GM21723 (cell line): Measurements from ENCODE around the gene CD28.
"Not testable (repeated sequence)": the region's sequence is repeated elsewhere in the genome, so short reads cannot be mapped to it uniquely, and the experiment has no call there.

Experiments
- ATAC-seq: cut with Tn5 transposase; IDR thresholded peaks from one replicate; pipeline ENCODE4 v1.9.1; 2021; ENCODE audit warnings: mild to moderate bottlenecking, moderate library complexity; ENCODE audit not compliant: unreplicated experiment

The CD28 gene

DNA sequence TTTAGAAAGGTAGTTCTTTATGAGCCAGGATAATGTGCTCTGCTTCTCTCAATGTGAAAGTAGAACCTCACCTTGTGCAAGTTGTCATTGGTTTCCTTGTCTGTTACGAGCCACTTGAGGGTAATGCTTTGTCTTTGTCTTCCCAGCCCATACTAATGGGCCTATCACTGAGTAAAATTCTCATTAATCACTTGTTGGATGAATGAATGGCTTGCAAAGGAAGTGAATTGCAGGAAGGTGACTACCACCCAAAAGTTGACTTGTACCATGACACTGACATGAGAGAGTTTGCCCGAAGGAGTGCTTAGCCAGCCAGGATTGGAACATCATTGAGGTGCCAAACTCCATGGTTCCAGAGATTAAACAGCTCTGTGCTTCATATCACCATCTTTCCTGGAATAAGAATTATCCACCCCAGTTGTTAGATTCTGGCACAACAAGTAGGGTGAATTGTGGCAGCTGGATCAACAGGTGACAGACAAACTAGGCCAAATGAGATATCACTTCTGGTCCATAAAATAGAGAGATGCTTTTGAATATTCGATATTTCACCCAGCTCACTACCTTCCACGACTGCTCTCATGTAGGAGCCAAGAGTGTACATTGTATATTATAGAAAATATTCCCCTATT is 20.5 kb upstream of the CD28 start:
- no peak for ATAC-seq

DNA sequence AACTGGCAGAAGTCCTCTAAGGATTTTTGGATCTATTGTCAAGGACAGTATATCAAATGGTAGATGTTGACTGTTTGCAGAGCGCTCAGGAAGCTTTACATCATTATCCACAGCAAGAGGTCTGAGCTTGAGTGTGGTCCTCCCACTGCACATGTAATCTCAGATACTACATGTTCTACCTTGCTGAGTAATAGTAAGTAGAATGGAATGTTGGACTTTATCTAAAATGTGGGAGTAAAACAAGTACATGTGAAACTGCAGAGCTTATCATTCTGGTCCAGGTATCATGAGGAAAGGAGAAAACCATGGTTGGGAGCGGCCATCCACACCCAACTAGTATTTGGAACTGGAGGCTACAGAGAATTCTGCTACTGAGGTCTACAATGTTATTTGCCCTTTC is 19.3 kb upstream of the CD28 start:
- ATAC-seq = no peak

DNA sequence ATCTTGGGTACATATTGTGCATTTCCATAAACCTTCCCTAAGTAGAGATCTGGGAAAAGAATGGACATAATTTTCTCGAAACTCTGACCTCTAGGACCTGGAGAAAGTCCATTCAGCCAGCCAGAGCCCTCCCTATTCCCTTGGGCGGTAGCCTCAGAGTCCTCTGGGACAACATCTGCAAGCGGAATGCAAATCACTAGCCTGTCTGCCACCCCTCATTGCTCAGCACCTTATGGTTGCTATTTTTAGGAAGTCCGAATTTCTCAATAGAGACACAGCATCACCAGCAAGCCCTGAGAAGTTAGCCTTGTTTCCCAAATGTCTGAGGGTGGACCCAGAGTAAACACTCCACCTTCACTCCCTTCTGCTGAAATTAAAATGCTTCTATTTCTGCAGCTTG is 17.6 kb upstream of the CD28 start:
- peak; percentile 68 for ATAC-seq

DNA sequence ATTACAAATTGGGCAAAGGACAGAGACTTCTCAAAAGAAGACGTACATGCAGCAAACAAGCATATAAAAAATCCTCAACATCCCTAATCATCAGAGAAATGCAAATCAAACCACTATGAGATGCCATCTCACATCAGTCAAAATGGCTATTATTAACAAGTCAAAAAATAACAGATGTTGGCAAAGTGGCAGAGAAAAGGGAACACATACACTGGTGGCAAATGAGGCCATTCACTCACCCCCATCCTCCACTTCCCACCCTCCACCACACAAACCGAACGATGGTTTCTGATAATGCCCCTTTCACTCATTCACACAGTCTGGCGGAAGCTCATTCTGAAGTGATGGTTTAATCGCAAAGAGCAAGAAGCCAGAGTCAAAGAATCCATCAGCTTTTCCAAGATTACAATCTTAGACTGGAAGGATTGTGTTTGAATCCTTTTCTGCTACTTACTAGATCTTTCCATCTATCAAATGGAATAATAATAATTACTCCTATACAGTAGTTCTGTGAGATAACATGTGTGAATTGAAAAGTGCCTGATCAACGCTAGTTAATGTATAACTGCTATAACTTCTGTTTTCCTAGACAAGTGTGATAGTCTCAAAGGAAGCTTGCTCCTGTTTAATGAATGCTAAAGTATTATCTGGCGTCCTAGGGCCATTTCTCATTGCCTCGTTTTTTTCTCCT is 16.9 kb upstream of the CD28 start:
- no peak for ATAC-seq

DNA sequence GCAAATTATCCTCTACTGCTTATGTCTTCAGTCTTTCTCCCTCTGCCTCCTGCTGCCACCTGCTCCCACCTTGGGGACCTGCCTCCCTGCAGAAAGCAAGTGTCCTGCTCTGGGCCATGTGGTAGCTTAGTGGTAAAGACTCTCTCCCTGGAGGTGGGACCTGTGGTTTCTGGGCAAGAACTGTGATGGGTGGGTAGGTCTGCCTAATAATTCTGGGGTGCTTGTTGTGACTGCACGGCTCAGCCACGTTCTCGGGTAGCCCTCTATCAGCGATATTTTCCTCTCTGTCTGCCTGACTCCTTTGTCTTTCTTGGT is 16.4 kb upstream of the CD28 start:
- ATAC-seq = no peak

DNA sequence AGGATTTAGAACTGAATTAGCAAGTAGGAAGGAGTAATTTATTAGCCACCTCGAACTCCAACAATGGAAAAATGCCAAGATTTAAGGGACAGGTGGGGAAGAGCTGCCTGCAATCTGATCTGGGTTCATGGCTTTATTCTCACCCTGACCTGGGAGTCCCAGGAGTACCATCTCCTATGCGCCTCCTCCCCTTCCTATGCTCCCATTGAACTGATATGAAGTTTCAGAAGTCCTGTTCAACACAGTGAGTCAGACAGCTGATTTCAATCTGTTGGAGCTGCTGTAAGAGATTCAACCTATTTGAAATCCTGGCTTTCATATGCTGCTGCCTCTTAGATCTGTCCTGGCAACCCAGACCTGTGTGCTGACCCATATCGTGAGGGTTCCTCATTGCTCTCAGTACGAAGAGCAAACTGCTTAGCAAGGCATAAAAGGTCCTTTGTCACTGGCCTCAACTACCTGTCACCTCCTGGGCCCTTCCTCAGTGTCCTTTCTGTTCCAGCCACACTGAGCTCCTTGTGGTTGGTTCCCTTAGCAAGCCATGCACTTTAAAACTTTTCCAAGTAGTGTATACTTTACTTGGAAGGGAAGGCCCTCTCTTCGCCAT is 15.9 kb upstream of the CD28 start:
- ATAC-seq = no peak

DNA sequence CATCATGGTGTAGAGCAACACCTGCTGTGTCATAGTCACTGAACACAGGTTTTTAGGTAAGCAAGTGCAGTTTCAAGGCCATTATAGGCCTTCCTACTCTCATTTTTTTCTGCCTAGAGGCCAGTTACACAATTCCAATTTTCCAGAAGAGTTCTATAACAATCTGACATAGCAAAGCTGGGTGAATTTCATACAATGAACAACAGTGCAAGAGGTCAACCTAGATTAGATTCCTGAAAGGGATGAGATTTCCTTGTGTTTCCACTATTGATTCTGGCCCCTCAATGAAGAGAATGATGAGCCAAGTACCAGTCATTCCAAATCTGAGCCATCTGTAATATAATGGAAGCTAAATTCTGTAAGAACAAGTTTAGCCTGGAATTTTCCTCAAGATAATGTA is 15.3 kb upstream of the CD28 start:
- ATAC-seq = no peak

DNA sequence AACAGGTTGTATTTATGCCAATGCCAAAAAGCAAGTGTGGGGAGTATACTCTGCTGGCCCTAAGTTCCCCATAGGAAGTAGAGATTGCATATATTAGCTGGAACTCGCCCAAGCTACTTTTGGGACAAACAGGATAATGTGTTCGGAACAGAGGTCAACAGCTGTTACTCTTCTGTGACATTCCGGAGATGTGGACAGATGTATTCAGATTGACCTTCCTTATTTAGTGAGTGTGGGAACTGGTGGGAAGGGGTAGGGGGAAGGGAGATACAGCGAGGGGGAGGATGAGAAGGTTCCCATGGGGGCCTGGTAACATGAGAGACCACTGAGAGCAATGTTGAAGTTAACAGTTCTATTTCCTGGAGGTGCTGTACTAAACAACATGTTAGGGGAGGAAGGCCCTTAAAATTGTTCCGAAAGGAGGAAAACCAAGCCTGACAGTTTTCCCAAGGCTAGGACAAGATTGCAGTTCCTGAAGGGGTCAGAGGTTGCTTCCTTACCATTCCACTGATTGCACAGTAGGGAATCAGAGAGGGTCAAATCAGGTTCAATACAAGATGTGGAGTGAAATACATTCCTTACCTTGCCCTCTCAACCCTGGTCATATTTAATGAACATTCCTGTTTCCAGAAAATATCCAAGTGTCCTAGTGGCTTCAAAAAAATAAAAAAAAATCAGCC is 14.3 kb upstream of the CD28 start:
- ATAC-seq = no peak

DNA sequence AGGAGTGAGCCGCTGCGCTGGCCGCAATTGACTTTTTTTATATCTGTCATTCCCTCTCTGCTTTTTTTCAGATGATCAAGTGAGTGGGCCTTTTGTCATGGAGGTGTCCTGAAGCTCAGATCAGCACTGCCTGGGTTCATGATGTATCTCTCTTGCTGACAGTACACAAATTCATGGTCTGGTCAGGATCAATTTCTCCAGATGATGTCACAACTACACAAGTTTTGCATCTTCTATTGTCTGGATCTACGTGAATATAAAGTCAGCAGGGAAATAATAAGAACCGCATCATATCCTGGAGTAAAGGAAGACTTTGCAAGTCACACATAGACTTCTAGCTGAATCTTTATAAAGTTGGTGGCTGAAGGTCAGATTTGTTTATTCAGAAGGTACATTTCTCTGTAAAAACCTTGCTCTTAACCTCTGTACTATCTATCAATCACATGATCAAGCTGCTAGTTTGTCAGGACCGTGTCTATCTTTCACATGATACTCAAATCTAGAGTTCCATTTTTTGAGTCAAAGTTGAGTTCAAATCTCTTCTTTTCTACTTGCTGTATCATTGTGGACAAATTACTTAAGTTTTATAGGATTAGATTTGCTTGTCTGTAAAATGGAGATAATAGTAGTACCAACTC is 13.1 kb upstream of the CD28 start:
- ATAC-seq = no peak

DNA sequence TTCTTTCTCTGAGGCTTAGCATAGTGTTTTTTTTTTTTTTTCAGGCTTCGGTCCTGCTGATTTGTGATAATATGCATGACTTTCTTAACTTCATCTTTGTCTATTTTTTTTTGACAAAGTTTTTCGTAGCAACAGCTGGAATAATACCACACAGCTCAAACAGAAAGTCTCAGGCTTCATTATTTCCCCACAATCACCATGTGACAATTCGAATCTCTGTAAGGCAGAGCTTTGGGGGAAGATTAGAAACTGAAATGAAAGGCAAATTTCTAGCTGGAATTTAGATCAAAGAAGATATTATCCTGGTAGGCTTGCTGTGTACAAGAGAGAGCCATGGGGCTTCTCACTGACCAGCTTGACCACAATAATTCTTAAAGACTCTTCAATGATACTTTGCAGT is 12.2 kb upstream of the CD28 start:
- no peak for ATAC-seq

DNA sequence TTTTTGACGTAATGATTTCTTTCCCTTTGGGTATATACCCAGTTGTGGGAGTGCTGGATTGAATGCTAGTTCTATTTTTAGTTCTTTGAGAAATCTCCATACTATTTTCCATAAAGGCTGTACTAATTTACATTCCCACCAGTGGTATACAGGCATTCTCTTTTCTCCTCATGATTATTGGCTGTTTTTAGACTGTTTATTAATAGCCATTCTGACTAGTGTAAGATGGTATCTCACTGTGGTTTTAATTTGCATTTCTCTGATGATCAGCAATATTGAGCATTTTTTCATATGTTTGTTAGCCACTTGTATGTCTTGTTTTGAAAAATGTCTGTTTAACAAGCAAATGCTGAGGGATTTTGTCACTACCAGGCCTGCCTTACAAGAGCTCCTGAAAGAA is 9.2 kb upstream of the CD28 start:
- no peak for ATAC-seq

DNA sequence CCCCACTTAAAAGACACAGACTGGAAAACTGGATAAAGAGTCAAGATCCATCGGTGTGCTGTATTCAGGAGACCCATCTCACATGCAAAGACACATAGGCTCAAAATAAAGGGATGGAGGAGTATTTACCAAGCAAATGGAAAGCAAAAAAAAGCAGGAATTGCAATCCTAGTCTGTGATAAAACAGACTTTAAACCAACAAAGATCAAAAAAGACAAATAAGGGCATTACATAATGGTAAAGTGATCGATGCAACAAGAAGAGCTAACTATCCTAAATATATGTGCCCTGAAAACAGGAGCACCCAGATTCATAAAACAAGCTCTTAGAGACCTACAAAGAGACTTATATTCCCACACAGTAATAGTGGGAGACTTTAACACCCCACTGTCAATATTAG is 8.7 kb upstream of the CD28 start:
- not testable (repeated sequence) for ATAC-seq

DNA sequence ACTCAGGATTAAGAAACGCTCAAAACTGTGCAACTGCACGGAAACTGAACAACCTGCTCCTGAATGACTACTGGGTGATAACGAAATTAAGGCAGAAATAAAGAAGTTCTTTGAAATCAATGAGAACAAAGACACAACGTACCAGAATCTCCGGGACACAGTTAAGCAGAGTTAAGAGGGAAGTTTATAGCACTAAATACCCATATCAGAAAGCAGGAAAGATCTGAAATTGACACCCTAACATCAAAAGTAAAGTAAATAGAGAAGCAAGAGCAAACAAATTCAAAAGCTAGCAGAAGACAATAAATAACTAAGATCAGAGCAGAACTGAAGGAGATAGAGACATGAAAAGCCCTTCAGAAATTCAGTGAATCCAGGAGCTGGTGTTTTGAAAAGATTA is 8.0 kb upstream of the CD28 start:
- ATAC-seq = not testable (repeated sequence)

DNA sequence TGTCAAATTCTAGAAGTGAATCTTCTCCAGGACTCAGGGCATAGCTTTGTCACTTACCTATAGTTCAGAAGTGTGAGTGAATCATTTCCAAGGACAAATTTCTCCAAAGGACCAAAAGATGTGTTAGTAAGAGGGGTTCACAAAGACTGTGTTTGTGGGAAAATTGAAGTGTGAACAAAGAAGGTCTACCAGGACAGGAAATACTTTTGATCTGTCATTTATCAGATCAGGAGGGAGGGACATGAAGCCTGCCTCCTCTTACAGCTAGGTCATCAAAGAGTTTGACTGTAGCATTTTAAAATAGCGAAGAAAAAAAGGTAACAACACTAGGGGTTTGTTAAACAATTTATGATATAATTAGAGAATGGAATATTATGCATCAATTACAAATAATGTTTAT is 2.0 kb upstream of the CD28 start:
- no peak for ATAC-seq

DNA sequence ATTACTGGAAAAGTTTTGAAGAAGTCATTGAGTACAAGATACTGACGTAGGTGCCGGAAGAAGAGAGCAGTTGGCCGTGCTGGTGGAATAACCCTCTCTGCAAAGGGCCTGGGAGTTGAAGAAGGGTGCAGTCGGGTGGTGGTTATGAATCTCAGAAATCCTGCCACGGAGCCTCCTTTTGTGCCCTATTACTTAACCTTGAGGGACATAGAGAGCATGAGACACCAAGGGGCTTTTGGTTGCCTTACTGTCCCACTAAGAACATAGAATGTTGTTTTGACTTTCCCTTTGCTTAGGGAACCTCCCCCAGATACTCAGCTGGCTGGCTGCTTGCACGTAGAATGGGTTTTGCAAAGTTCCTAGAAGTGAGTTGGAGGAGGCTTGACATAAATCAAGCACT is 1.3 kb upstream of the CD28 start:
- no peak for ATAC-seq

DNA sequence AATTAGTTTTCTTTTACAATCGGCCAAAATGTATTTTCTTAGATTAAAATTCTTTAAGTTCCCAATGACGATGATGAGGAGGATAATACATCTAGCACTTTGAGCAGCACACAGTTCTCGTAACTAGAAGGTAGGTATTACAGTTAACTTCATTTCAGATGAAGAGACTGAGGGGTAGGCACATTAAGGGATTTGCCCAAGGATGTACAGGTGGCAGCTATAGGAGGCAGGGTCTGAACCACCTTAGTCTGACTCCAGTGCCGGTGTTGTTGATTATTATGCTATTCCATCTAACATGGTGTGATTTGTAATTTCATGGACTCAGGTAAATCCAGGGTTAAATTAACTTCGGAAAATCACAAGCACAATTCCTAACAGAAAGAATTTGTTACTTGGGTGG is 1.1 kb downstream of the CD28 start:
- ATAC-seq = no peak

DNA sequence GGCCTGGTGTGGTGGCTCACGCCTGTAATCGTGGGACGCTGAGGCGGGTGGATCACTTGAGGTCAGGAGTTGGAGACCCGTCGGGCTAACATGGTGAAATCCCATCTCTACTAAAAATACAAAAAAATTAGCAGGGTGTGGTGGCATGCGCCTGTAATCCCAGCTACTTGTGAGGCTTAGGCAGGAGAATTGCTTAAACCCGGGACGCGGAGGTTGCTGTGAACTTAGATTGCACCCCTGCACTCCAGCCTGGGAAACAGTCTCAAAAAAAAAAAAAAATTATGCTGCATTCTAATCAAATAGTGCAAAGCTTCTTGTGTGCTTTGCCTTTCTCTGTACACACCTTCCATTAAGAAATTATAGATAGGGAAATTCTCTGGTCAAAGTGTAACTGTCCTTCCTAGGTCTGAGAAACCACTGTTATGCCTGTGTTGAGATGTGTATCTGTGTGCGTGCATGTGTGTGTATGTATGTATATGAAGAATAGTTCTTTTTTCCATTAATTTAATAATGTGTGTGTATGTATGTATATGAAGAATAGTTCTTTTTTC is 2.5 kb downstream of the CD28 start:
- ATAC-seq = no peak

DNA sequence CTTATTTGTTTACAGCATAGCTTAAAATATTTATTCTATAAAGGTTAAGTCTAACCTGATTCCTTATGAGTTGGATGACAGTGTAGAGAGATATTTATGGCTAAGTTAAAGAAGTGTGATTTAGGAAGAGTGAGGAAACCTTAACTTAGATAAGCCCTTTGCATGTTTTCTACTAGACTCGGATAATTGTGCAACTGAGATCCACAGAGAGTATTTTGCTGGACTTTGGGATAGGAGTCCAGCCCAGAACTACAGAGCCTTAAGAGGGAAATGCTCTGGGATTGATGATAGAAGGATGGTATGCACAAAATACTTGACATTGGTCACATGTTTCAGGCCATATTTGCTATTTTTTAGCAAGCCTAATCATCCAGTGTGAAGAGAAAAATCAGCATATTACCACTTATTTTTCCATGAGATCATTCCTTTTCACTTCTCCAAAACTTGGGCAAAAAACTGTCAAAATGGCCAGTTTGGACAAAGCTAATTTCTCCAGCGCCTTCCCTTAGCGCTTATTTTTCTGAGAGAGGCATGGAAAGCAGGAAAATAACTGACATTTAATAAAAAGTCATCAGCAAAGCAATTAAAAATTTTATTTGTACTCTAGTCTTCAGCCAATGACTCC is 3.1 kb downstream of the CD28 start:
- no peak for ATAC-seq

DNA sequence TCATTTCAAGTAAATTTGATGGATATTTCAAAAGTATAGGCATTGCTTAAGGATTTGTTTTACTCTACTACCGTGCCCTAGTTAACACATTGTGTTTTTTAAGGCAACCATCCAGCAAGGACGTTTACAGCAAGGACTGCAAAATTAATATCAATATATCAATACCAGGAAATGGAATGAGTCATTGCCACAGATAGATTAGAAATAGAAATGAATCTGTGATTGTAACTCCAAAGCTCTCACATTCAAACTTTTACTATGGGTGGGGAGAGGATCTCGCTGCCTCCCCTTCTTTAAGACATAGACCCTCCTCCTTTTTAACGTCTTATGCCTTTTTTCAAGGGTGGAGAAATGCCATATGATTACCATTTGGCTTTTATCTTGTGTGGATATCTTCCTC is 3.8 kb downstream of the CD28 start:
- no peak for ATAC-seq

DNA sequence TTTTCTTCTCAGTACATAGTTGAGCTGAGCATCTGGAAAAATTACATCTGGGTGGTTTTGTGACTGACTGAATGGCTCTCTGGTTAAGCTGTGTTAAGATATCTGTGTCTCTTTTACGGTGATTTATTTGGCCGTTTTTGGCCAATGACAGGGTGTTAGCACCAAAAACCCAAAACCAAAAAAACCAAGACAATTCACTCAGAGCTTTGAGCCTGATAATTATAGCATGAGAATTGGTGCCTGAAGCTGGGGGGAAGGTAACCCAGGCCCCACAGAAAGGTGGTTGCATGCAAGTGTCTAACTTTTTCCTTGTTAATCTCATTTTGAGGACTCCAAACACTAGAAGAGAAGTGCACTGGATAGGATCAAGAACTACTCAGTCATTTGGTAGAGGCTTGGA is 4.5 kb downstream of the CD28 start:
- no peak for ATAC-seq

DNA sequence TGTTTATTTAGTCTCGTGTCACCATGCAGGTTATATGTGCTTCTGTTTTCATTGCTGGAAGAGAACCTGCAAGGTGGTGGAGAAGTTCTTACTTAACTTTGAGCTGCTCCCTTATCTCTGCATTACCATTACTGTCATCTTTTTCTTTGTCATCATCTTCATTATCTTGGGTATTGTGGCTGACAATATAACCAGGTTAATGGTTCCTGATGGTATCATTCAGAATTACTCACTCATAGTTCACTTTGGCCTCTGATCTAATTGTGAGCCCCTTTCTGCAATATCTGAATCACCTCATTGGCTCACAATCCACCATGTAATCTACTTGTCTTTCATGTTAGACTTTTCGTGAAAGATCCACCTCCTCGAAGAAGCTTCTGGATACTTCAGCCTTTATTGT is 5.0 kb downstream of the CD28 start:
- no peak for ATAC-seq
